ENCODE data around the gene ETFA.
"Not testable (repeated sequence)": the region's sequence is repeated elsewhere in the genome, so short reads cannot be mapped to it uniquely, and the experiment has no call there.

The ETFA gene

DNA sequence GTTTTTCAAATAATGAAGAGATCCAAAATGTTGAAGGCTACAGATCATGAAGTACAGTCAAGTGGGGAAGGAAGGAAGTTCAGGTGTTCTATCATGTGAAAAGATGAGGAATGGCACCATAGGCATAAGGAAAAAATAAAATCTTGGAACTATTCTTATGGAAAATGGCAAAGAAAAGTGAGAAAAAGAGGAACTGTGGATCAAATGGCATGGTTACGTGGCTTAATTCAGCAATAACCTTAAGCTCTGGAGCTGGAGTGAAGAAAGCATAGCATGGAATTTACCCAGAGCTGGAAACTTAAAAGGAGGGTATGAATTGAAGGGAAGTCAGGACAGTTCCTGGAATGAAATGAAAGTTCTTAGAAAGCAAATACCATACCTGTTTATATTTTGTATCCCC is 14.4 kb downstream of the ETFA start:
- Histone ChIP-seq H3K27ac (ENCODE audit: poor library complexity, severe bottlenecking) (no peak overlapping the region), H3K4me1 (ENCODE audit: insufficient read depth, poor library complexity, severe bottlenecking) (no peaks in the 10 kb centered on the region), H3K4me3 (ENCODE audit: severe bottlenecking) (no peak overlapping the region), H3K36me3 (ENCODE audit: low read depth) (peaks cover 18% of the 10 kb centered on the region), H3K27me3 (ENCODE audit: insufficient read depth, poor library complexity, severe bottlenecking) (no peaks in the 10 kb centered on the region), H3K9me3 (ENCODE audit: severe bottlenecking) (no peaks in the 10 kb centered on the region)
- TF ChIP-seq CTCF (IDR thresholded peaks at IDR 0.05; ENCODE audit: poor library complexity, severe bottlenecking) = no peak
- ATAC-seq (ENCODE audit: low read depth) (no peak), DNase-seq (ENCODE audit: low spot score) (no peak)

DNA sequence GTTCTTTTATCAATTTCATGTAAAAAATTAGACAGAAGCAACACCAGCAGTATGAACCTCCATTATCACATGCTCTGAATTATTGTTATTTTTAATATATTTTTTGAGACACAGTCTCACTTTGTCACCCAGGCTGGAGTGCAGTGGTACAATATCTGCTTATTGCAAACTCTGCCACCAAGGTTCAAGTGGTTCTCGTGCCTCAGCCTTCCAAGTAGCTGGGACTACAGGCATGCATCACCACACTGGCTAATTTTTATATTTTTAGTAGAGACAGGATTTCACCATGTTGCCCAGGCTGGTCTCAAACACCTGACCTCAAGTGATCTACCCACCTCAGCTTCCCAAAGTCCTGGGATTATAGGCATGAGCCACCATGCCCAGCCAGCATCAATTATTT is 16.8 kb downstream of the ETFA start:
- not testable (repeated sequence) for H3K4me1 ChIP-seq (ENCODE audit: insufficient read depth, poor library complexity, severe bottlenecking); DNase-seq (ENCODE audit: low spot score); H3K9me3 ChIP-seq (ENCODE audit: severe bottlenecking); H3K27me3 ChIP-seq (ENCODE audit: insufficient read depth, poor library complexity, severe bottlenecking); H3K4me3 ChIP-seq (ENCODE audit: severe bottlenecking); ATAC-seq (ENCODE audit: low read depth); H3K27ac ChIP-seq (ENCODE audit: poor library complexity, severe bottlenecking)
- H3K36me3 ChIP-seq (ENCODE audit: low read depth) = peaks cover 24% of the 10 kb centered on the region

DNA sequence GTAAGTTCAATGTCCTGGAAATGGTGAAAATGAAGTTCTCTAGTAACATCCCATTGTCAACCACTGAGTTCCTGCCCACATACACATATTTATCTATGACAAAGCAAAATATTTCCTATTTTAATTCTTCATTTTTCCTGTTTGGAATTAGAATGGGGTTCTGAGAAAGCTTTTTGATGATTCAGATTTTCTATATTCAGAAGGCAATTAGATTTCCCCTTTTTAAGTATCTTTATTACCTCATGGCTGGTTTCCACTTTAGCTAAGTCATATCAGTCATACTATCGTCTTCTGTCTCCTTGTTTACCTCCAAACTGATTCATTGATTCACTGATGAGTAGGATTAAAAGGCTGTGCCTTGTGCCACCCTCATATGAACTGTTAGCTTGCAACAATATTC is 17.9 kb downstream of the ETFA start:
- H3K4me1 ChIP-seq (ENCODE audit: insufficient read depth, poor library complexity, severe bottlenecking) = no peaks in the 10 kb centered on the region
- H3K27me3 ChIP-seq (ENCODE audit: insufficient read depth, poor library complexity, severe bottlenecking) = no peaks in the 10 kb centered on the region
- TF ChIP-seq CTCF (IDR thresholded peaks at IDR 0.05; ENCODE audit: poor library complexity, severe bottlenecking) = no peak
- ATAC-seq (ENCODE audit: low read depth) = peak; percentile 67
- H3K9me3 ChIP-seq (ENCODE audit: severe bottlenecking) = no peaks in the 10 kb centered on the region
- H3K36me3 ChIP-seq (ENCODE audit: low read depth) = peaks cover 28% of the 10 kb centered on the region
- H3K27ac ChIP-seq (ENCODE audit: poor library complexity, severe bottlenecking) = no peak overlapping the region
- H3K4me3 ChIP-seq (ENCODE audit: severe bottlenecking) = no peak overlapping the region
- no peak for DNase-seq (ENCODE audit: low spot score)

DNA sequence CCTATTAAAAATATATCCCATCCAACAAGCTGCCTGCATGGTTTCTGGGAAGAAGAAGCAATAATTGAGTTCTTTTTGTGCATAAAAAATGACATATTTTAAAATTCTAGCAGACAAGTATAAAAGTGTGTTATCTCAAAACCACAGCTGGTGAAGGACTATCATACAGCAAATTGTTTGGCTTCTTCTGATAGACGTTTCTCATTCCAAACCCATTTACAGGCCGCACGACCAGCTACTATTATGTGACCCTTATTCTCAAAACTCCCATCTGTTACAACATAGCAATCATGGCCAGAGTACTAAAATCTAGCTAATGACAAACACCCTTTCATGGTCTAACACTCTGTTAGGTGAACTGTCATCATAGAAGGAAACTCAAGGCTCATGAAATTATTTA is 21.7 kb downstream of the ETFA start:
- Histone ChIP-seq H3K27ac (ENCODE audit: poor library complexity, severe bottlenecking) (no peak overlapping the region), H3K36me3 (ENCODE audit: low read depth) (peaks cover 58% of the 10 kb centered on the region), H3K9me3 (ENCODE audit: severe bottlenecking) (no peaks in the 10 kb centered on the region), H3K27me3 (ENCODE audit: insufficient read depth, poor library complexity, severe bottlenecking) (no peaks in the 10 kb centered on the region), H3K4me1 (ENCODE audit: insufficient read depth, poor library complexity, severe bottlenecking) (no peaks in the 10 kb centered on the region), H3K4me3 (ENCODE audit: severe bottlenecking) (no peak overlapping the region)
- no peak for TF ChIP-seq CTCF (IDR thresholded peaks at IDR 0.05; ENCODE audit: poor library complexity, severe bottlenecking)
- ATAC-seq (ENCODE audit: low read depth) (no peak), DNase-seq (ENCODE audit: low spot score) (no peak)

- H3K9me3 ChIP-seq (ENCODE audit: severe bottlenecking) = no peaks in the 10 kb centered on the region
- TF ChIP-seq CTCF (IDR thresholded peaks at IDR 0.05; ENCODE audit: poor library complexity, severe bottlenecking) = no peak
- H3K27ac ChIP-seq (ENCODE audit: poor library complexity, severe bottlenecking) = no peak overlapping the region
- no peak overlapping the region for H3K4me3 ChIP-seq (ENCODE audit: severe bottlenecking)
- H3K27me3 ChIP-seq (ENCODE audit: insufficient read depth, poor library complexity, severe bottlenecking) = no peaks in the 10 kb centered on the region
- 0 out of 3 replicates have a peak, but pooled peaks have one; percentile 19 for ATAC-seq (ENCODE audit: low read depth)
- H3K36me3 ChIP-seq (ENCODE audit: low read depth) = peaks cover 79% of the 10 kb centered on the region
- H3K4me1 ChIP-seq (ENCODE audit: insufficient read depth, poor library complexity, severe bottlenecking) = no peaks in the 10 kb centered on the region
- DNase-seq (ENCODE audit: low spot score) = no peak
Measured at GRCh38 chr15:76286271-76286879, 24.9 kb downstream of the ETFA start.
